Sigmoid colon (tissue), 3 donors: ENCODE data around the gene HADHB.
"Not testable (repeated sequence)": the region's sequence is repeated elsewhere in the genome, so short reads cannot be mapped to it uniquely, and the experiment has no call there.

Source experiments
- POLR2A ChIP-seq, 2 donors: fragments of 450-650 bp; IDR thresholded peaks; one replicate each; pipeline ENCODE4 v1.6.1; 2016; ENCODE audit warnings: antibody characterized with exemption in 2 of 2, mild to moderate bottlenecking in 2 of 2, moderate library complexity in 2 of 2
- TF ChIP-seq, protein P1 (sequence below), 4 experiments: fragments of 450-650 bp in 3 of 4; fragments of 200-600 bp in 1 of 4; IDR thresholded peaks; one replicate each; pipeline ENCODE4 v1.5.1; 2016 to 2019; ENCODE audit warnings: antibody characterized with exemption in 4 of 4, mild to moderate bottlenecking in 3 of 4, moderate library complexity in 2 of 4

DNA sequence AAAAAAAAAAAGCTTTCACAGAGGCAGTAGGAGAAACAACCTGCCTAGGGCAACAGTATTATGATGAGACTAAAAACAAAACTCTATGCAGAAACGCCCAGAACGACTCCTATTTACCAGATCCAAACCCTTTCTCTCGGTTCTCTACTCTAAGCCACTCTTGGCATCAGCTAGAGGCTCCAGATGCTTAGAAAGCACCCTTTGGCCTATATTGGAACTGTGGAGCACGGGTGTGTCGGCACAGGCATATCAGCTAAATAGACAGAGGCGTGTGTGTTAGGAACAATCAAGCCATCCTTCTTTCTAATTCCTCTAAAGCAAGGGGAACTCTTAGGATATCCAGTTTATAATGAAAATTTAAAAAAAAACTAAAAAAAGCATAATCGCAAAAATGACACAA, 60.4 kb downstream of the HADHB start:
- TF ChIP-seq, protein P1, sequence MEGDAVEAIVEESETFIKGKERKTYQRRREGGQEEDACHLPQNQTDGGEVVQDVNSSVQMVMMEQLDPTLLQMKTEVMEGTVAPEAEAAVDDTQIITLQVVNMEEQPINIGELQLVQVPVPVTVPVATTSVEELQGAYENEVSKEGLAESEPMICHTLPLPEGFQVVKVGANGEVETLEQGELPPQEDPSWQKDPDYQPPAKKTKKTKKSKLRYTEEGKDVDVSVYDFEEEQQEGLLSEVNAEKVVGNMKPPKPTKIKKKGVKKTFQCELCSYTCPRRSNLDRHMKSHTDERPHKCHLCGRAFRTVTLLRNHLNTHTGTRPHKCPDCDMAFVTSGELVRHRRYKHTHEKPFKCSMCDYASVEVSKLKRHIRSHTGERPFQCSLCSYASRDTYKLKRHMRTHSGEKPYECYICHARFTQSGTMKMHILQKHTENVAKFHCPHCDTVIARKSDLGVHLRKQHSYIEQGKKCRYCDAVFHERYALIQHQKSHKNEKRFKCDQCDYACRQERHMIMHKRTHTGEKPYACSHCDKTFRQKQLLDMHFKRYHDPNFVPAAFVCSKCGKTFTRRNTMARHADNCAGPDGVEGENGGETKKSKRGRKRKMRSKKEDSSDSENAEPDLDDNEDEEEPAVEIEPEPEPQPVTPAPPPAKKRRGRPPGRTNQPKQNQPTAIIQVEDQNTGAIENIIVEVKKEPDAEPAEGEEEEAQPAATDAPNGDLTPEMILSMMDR (IDR thresholded peaks at IDR 0.05): not testable (repeated sequence)
- not testable (repeated sequence) for TF ChIP-seq POLR2A (IDR thresholded peaks at IDR 0.05)
